Neuron (in vitro differentiated cells): ENCODE data around the gene OIT3.
A peak's percentile ranks its signal among the peaks of the same experiment; 100 is the strongest.

Experiments
- H2AFZ ChIP-seq: one replicate; pipeline ENCODE4 v1.6.1; 2013; ENCODE audit warnings: low read depth, mild to moderate bottlenecking, inconsistent platforms, low read length, moderate library complexity
- H3K27me3 ChIP-seq: one replicate; pipeline ENCODE4 v1.6.1; 2013; ENCODE audit warnings: low read length; ENCODE audit not compliant: insufficient read depth
- H3K36me3 ChIP-seq: one replicate; pipeline ENCODE4 v1.6.1; 2013; ENCODE audit warnings: low read length; ENCODE audit not compliant: insufficient read depth
- H3K4me1 ChIP-seq: one replicate; pipeline ENCODE4 v1.6.1; 2013; ENCODE audit warnings: low read length; ENCODE audit not compliant: insufficient read depth
- H3K4me3 ChIP-seq: 2 replicates; pipeline ENCODE4 v1.5.1; 2013; ENCODE audit warnings: mild to moderate bottlenecking, low read length, moderate library complexity
- H3K9me3 ChIP-seq: one replicate; pipeline ENCODE4 v1.6.1; 2013; ENCODE audit warnings: low read length

The OIT3 gene

GRCh38 chr10:72935361-72935760, 41.8 kb downstream of the OIT3 start:
- Histone ChIP-seq H2AFZ (no peak overlapping the region), H3K4me3 (no peak overlapping the region), H3K9me3 (no peaks in the 10 kb centered on the region), H3K4me1 (peaks cover 4% of the 10 kb centered on the region), H3K36me3 (no peaks in the 10 kb centered on the region), H3K27me3 (peaks cover 3% of the 10 kb centered on the region)

GRCh38 chr10:72943498-72944234, 50.1 kb downstream of the OIT3 start:
- Histone ChIP-seq H3K4me3 (no peak overlapping the region), H3K4me1 (no peaks in the 10 kb centered on the region), H3K27me3 (no peaks in the 10 kb centered on the region), H3K36me3 (no peaks in the 10 kb centered on the region), H2AFZ (no peak overlapping the region), H3K9me3 (no peaks in the 10 kb centered on the region)

- H3K36me3 ChIP-seq, result no peaks in the 10 kb centered on the region
- H3K27me3 ChIP-seq, result no peaks in the 10 kb centered on the region
- H2AFZ ChIP-seq, result no peak overlapping the region
- no peaks in the 10 kb centered on the region for H3K4me1 ChIP-seq
- no peak overlapping the region for H3K4me3 ChIP-seq
- no peaks in the 10 kb centered on the region for H3K9me3 ChIP-seq
Measured at GRCh38 chr10:72946963-72947362, 53.4 kb downstream of the OIT3 start.

- no peaks in the 10 kb centered on the region for H3K9me3 ChIP-seq
- H3K27me3 ChIP-seq, result no peaks in the 10 kb centered on the region
- no peak overlapping the region for H3K4me3 ChIP-seq
- no peaks in the 10 kb centered on the region for H3K36me3 ChIP-seq
- no peak overlapping the region for H2AFZ ChIP-seq
- peaks cover 4% of the 10 kb centered on the region for H3K4me1 ChIP-seq
Measured at GRCh38 chr10:72948762-72949161, 55.2 kb downstream of the OIT3 start.

- H2AFZ ChIP-seq, result no peak overlapping the region
- H3K4me3 ChIP-seq, result no peak overlapping the region
- no peaks in the 10 kb centered on the region for H3K9me3 ChIP-seq
- no peaks in the 10 kb centered on the region for H3K36me3 ChIP-seq
- H3K27me3 ChIP-seq, result no peaks in the 10 kb centered on the region
- peaks cover 14% of the 10 kb centered on the region for H3K4me1 ChIP-seq
Measured at GRCh38 chr10:72951760-72952159, 58.2 kb downstream of the OIT3 start.

- no peaks in the 10 kb centered on the region for H3K9me3 ChIP-seq
- no peak overlapping the region for H3K4me3 ChIP-seq
- H3K27me3 ChIP-seq, result no peaks in the 10 kb centered on the region
- no peak overlapping the region for H2AFZ ChIP-seq
- H3K4me1 ChIP-seq, result peaks cover 14% of the 10 kb centered on the region
- no peaks in the 10 kb centered on the region for H3K36me3 ChIP-seq
Measured at GRCh38 chr10:72952189-72952588, 58.6 kb downstream of the OIT3 start.

GRCh38 chr10:72952642-72953158, 59.2 kb downstream of the OIT3 start:
- Histone ChIP-seq H3K4me1 (peaks cover 14% of the 10 kb centered on the region), H3K27me3 (no peaks in the 10 kb centered on the region), H3K4me3 (no peak overlapping the region), H3K36me3 (no peaks in the 10 kb centered on the region), H2AFZ (no peak overlapping the region), H3K9me3 (no peaks in the 10 kb centered on the region)

- Histone ChIP-seq H3K27me3 (no peaks in the 10 kb centered on the region), H3K9me3 (no peaks in the 10 kb centered on the region), H3K36me3 (no peaks in the 10 kb centered on the region), H3K4me1 (peaks cover 14% of the 10 kb centered on the region), H3K4me3 (no peak overlapping the region), H2AFZ (peak overlapping the region; percentile 35)
Measured at GRCh38 chr10:72953687-72954086, 60.1 kb downstream of the OIT3 start.

GRCh38 chr10:72954230-72954595, 60.7 kb downstream of the OIT3 start:
- Histone ChIP-seq H2AFZ (peak overlapping the region; percentile 35), H3K9me3 (no peaks in the 10 kb centered on the region), H3K36me3 (no peaks in the 10 kb centered on the region), H3K4me1 (peaks cover 14% of the 10 kb centered on the region), H3K27me3 (no peaks in the 10 kb centered on the region), H3K4me3 (peak overlapping the region; percentile 2)

GRCh38 chr10:72954596-72955554, 61.3 kb downstream of the OIT3 start, which contains the start of gene PLA2G12B:
PLA2G12B (minus strand) TSS chr10:72954806; CDS start chr10:72954685, 121 bp downstream.
- Histone ChIP-seq H3K9me3 (no peaks in the 10 kb centered on the region), H3K4me3 (peak within 1 kb of the TSS; percentile 2), H2AFZ (peak within 1 kb of the TSS; percentile 35), H3K4me1 (peaks cover 14% of the 10 kb centered on the region), H3K27me3 (no peaks in the 10 kb centered on the region), H3K36me3 (no peaks in the 10 kb centered on the region)

- H3K4me3 ChIP-seq, result no peak overlapping the region
- H3K4me1 ChIP-seq, result peaks cover 14% of the 10 kb centered on the region
Measured at GRCh38 chr10:72956001-72956400, 62.5 kb downstream of the OIT3 start.

GRCh38 chr10:72976886-72977285, 83.3 kb downstream of the OIT3 start:
- no peaks in the 10 kb centered on the region for H3K36me3 ChIP-seq
- no peaks in the 10 kb centered on the region for H3K9me3 ChIP-seq
- no peak overlapping the region for H3K4me3 ChIP-seq
- H3K4me1 ChIP-seq, result no peaks in the 10 kb centered on the region
- H2AFZ ChIP-seq, result no peak overlapping the region
- H3K27me3 ChIP-seq, result no peaks in the 10 kb centered on the region

More at GRCh38 chr10:72956001-72956400, 62.5 kb downstream of the OIT3 start:
- Histone ChIP-seq H3K9me3 (no peaks in the 10 kb centered on the region), H3K36me3 (no peaks in the 10 kb centered on the region), H3K27me3 (no peaks in the 10 kb centered on the region), H2AFZ (no peak overlapping the region)

GRCh38 chr10:72979709-72980108, 86.2 kb downstream of the OIT3 start:
- Histone ChIP-seq H3K36me3 (no peaks in the 10 kb centered on the region), H3K4me3 (no peak overlapping the region), H3K27me3 (no peaks in the 10 kb centered on the region), H3K4me1 (no peaks in the 10 kb centered on the region), H2AFZ (no peak overlapping the region), H3K9me3 (no peaks in the 10 kb centered on the region)
